GM12878 (cell line): ENCODE data around the gene TGM2. TPM values are rescaled to one million over a fixed set of nuclear protein-coding genes. Genes with fewer than 3 reads are reported as not detected.

Experiments
- ATAC-seq: fragments of 200-7000 bp; cut with Tn5 transposase; 3 replicates; pipeline ENCODE4 v1.9.1; 2020; ENCODE audit warnings: mild to moderate bottlenecking, moderate library complexity
- BruUV-seq: library from RNA; stranded (reverse); fragments of 400-500 nt; replicated peaks from 2 replicates; lab custom pipeline; 2021; lab: Mats Ljungman, UMichigan
- CTCF ChIA-PET: fragments of 300-600 bp; sonication (Branson Sonifier 250); formaldehyde crosslinking; extraction: SDS; loops from one replicate; lab custom pipeline; 2021; ENCODE audit warnings: inconsistent platforms; lab: Yijun Ruan, JAX
- POLR2A ChIA-PET: fragments of 350-600 bp; formaldehyde crosslinking; extraction: SDS; loops from one replicate; lab custom pipeline; 2021; ENCODE audit warnings: inconsistent platforms; lab: Charles Lee
- RAD21 ChIA-PET: fragments of 300-600 bp; sonication (Branson Sonifier 250); formaldehyde crosslinking; loops from one replicate; lab custom pipeline; 2023; ENCODE audit warnings: antibody characterized with exemption; ENCODE audit not compliant: unreplicated experiment; lab: Charles Lee
- SMC1A ChIA-PET: fragments of 300-600 bp; sonication (Branson Sonifier 250); formaldehyde crosslinking; loops from one replicate; lab custom pipeline; 2023; ENCODE audit not compliant: unreplicated experiment, uncharacterized antibody; lab: Charles Lee
- DNase-seq: peaks from one replicate; pipeline ENCODE4 v3.0.0-alpha.2; 2011; ENCODE audit warnings: low read depth, low spot score
- FAIRE-seq: peaks from 3 replicates; lab custom pipeline; 2011; peaks lifted over from hg19 to GRCh38; lab: Jason Lieb, UNC
- H2AFZ ChIP-seq: 2 replicates; pipeline ENCODE4 v1.6.0; 2011; ENCODE audit warnings: low read depth, low read length, control low read depth; ENCODE audit not compliant: control insufficient read depth
- H3K27ac ChIP-seq: 2 replicates; pipeline ENCODE4 v1.5.1; 2011; ENCODE audit warnings: control low read depth; ENCODE audit not compliant: control insufficient read depth, insufficient read depth
- H3K27me3 ChIP-seq, 2 experiments: replicated peaks in 1 of 2; 2 replicates each; pipeline versions ENCODE4 v1.6.0 to v1.6.1; 2011; ENCODE audit warnings: low read length in 1 of 2; ENCODE audit not compliant: control insufficient read depth in 2 of 2, insufficient read depth in 2 of 2
- H3K36me3 ChIP-seq, 2 experiments: 2 replicates each; pipeline ENCODE4 v1.5.1; 2011; ENCODE audit warnings: low read length in 1 of 2; ENCODE audit not compliant: control insufficient read depth in 2 of 2, insufficient read depth in 2 of 2
- H3K4me1 ChIP-seq: 2 replicates; pipeline ENCODE4 v1.6.1; 2011; ENCODE audit warnings: mild to moderate bottlenecking, low read length, moderate library complexity, mixed read lengths; ENCODE audit not compliant: control insufficient read depth, insufficient read depth
- H3K4me2 ChIP-seq: 2 replicates; pipeline ENCODE4 v1.6.0; 2011; ENCODE audit warnings: control low read depth; ENCODE audit not compliant: control insufficient read depth, insufficient read depth
- H3K4me3 ChIP-seq: fragments of 200-600 bp; sonication (generic); 2 replicates; pipeline ENCODE4 v1.5.1; 2016
- H3K79me2 ChIP-seq: 2 replicates; pipeline ENCODE4 v1.6.0; 2011; ENCODE audit warnings: low read length; ENCODE audit not compliant: control insufficient read depth, insufficient read depth
- H3K9ac ChIP-seq: 2 replicates; pipeline ENCODE4 v1.8.0; 2011; ENCODE audit warnings: low read length, control low read depth, mixed read lengths; ENCODE audit not compliant: control insufficient read depth, insufficient read depth
- H3K9me3 ChIP-seq: replicated peaks from 3 replicates; pipeline ENCODE4 v1.5.1; 2011; ENCODE audit warnings: mild to moderate bottlenecking, low read length; ENCODE audit not compliant: control insufficient read depth, insufficient read depth
- H4K20me1 ChIP-seq: 2 replicates; pipeline ENCODE4 v1.6.0; 2011; ENCODE audit not compliant: control insufficient read depth, insufficient read depth
- CHD1 ChIP-seq: IDR thresholded peaks from 2 replicates; pipeline ENCODE4 v1.6.1; 2012; ENCODE audit warnings: low read depth, low read length, improper control_type of control experiment
- CREM ChIP-seq: IDR thresholded peaks from 2 replicates; pipeline ENCODE4 v1.6.1; 2014; ENCODE audit warnings: antibody characterized with exemption, low read depth
- MEF2A ChIP-seq: IDR thresholded peaks from 2 replicates; pipeline ENCODE4 v1.6.1; 2011; ENCODE audit warnings: low read depth, mild to moderate bottlenecking, low read length, moderate library complexity; ENCODE audit not compliant: insufficient read depth
- MTA3 ChIP-seq: IDR thresholded peaks from 2 replicates; pipeline ENCODE4 v1.6.1; 2012; ENCODE audit warnings: low read length, inconsistent platforms, borderline replicate concordance
- NFYB ChIP-seq: IDR thresholded peaks from 2 replicates; pipeline ENCODE4 v1.6.1; 2011; ENCODE audit warnings: low read depth, mild to moderate bottlenecking, low read length, improper control_type of control experiment, moderate library complexity; ENCODE audit not compliant: insufficient read depth
- PAX5 ChIP-seq: IDR thresholded peaks from 2 replicates; pipeline ENCODE4 v1.6.1; 2011; ENCODE audit warnings: low read depth, low read length, borderline replicate concordance
- PRDM15 ChIP-seq: fragments of 450-650 bp; formaldehyde crosslinking; IDR thresholded peaks from 2 replicates; pipeline ENCODE4 v1.4.0; 2020; ENCODE audit warnings: mild to moderate bottlenecking, moderate library complexity
- RAD51 ChIP-seq: fragments of 450-650 bp; IDR thresholded peaks from 2 replicates; pipeline ENCODE4 v1.6.1; 2016; ENCODE audit warnings: moderate library complexity, mild to moderate bottlenecking, inconsistent platforms
- SMARCA5 ChIP-seq: fragments of 450-650 bp; IDR thresholded peaks from 2 replicates; pipeline ENCODE4 v1.6.1; 2017; ENCODE audit warnings: mild to moderate bottlenecking
- SP1 ChIP-seq: IDR thresholded peaks from one replicate; pipeline ENCODE4 v1.6.1; 2011; ENCODE audit warnings: low read depth, low read length
- SPI1 ChIP-seq: IDR thresholded peaks from 2 replicates; pipeline ENCODE4 v1.6.1; 2011; ENCODE audit warnings: low read depth, mild to moderate bottlenecking, low read length, moderate library complexity, borderline replicate concordance; ENCODE audit not compliant: insufficient read depth
- USF1 ChIP-seq: IDR thresholded peaks from 2 replicates; pipeline ENCODE4 v1.6.1; 2011; ENCODE audit warnings: borderline replicate concordance, low read depth, mild to moderate bottlenecking, moderate library complexity, mixed read lengths, low read length; ENCODE audit not compliant: insufficient read depth; ENCODE audit errors: extremely low read length
- USF2 ChIP-seq: IDR thresholded peaks from 2 replicates; pipeline ENCODE4 v1.6.1; 2011; ENCODE audit warnings: low read depth, low read length, improper control_type of control experiment, borderline replicate concordance
- WGBS: methylation state at CpG from one replicate; pipeline ENCODE4 v1.1.6; 2016; ENCODE audit warnings: low lambda C conversion rate; ENCODE audit not compliant: insufficient replicate concordance, insufficient coverage; ENCODE audit errors: missing lambda C conversion rate; 5-methylcytosine and 5-hydroxymethylcytosine counted together
- in situ Hi-C: fragments of 300-500 bp; cut with MboI; formaldehyde crosslinking; loops from 9 replicates; pipeline ENCODE4 v1.14.3; 2018; ENCODE audit warnings: mixed read lengths
- intact Hi-C: fragments of 100-400 bp; cut with micrococcal nuclease; formaldehyde crosslinking; loops from one replicate; pipeline ENCODE4 v1.14.2; 2022; ENCODE audit not compliant: unreplicated experiment
- polyA plus RNA-seq, 11 experiments: library from polyadenylated mRNA; depleted of rRNA in 4 of 11; unstranded in 6 of 11; stranded (reverse) in 5 of 11; fragments of >200 nt; fragmentation: Nextera tagmentation in 4 of 11; fragmentation: Illumina TruSeq in 1 of 11; extraction: Ambion mirVana in 4 of 11; extraction: Trizol in 1 of 11; gene quantifications; 1 replicate in 1 of 11; 2 replicates in 10 of 11; pipeline versions ENCODE4 v1.2.1 to v1.2.3, GENCODE V29; 2011 to 2016; ENCODE audit warnings: inconsistent platforms in 2 of 11, missing spikeins in 2 of 11, low read depth in 1 of 11
- total RNA-seq, 4 experiments: library from RNA; depleted of rRNA in 3 of 4; stranded (reverse); fragments of >200 nt in 3 of 4; fragmentation: Illumina TruSeq in 1 of 4; extraction: Trizol in 1 of 4; gene quantifications; 2 replicates each; pipeline versions ENCODE4 v1.2.1 to v1.2.3, GENCODE V29; 2013 to 2021

Gene TGM2
- total and polyA plus RNA-seq, 10 of the 15 experiments (the other 5 are each of a cell fraction or from before 2014, with no cell fraction given) = 0.11 to 1.9 (median 0.51) TPM

GRCh38 chr20:38129893-38130609 lies 35.0 kb downstream of the TGM2 start:
- ChIA-PET POLR2A (no interaction called here), RAD21 (no interaction called here), CTCF (no interaction called here), SMC1A (no interaction called here)
- Histone ChIP-seq H4K20me1 (no peaks in the 10 kb centered on the region), H3K9ac (no peak overlapping the region), H3K4me3 (no peak overlapping the region), H3K9me3 (no peaks in the 10 kb centered on the region), H2AFZ (no peak overlapping the region), H3K27me3 (no peaks in the 10 kb centered on the region), H3K4me2 (no peak overlapping the region), H3K27ac (no peak overlapping the region), H3K4me1 (no peaks in the 10 kb centered on the region), H3K36me3 (no peaks in the 10 kb centered on the region), H3K79me2 (no peaks in the 10 kb centered on the region)
- TF ChIP-seq USF2 = no peak
- no peak for TF ChIP-seq SP1
- no peak for TF ChIP-seq NFYB
- no peak for TF ChIP-seq CHD1
- TF ChIP-seq PAX5 = no peak
- no peak for TF ChIP-seq PRDM15 (CRISPR knock-in tag)
- TF ChIP-seq RAD51 = peak; percentile 20; the same call in 1 of the 2 replicates
- TF ChIP-seq CREM = no peak
- TF ChIP-seq USF1 = peak; percentile 41
- TF ChIP-seq SMARCA5 = no peak
- no peak for TF ChIP-seq MEF2A
- TF ChIP-seq SPI1 = no peak
- no peak for TF ChIP-seq MTA3
- ATAC-seq (no peak), DNase-seq (no peak), FAIRE-seq (no peak)
- intact Hi-C loops = no loop called here
- no TSS peak for BruUV-seq
- WGBS = 70% methylated on average over 15 of the region's 15 CpGs
- in situ Hi-C loops = no loop called here
